Measurements from ENCODE around the gene UBTF. TPM values are rescaled to one million over a fixed set of nuclear protein-coding genes. Genes with fewer than 3 reads are reported as not detected.

Gene UBTF
- polyA plus RNA-seq, 1 donor (not counting 4 experiments of a cell fraction or from before 2014, with no cell fraction given) = 23.0 TPM

DNA sequence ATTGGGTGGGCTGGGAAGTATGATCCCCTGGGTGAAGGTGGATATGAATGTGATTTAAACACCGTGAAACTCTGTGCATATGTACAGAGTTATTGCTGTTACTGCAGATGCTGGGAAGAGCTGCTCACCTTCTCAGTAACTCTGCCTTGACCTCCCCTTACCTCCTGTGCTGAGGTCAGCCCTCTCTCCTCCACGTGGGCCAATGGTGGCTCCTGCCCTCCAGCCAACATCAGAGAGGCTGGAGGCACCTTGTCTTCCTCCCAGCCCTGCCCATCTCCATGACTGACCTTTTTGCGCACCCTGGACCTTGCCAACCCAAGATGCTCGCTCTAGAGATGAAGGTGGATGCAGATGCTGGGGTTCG is 49.4 kb downstream of the UBTF start:
- Histone ChIP-seq H3K4me1 (ENCODE audit: control insufficient read depth, extremely low read depth, insufficient read depth, low read length) (no peaks in the 10 kb centered on the region), H2AFZ (ENCODE audit: control insufficient read depth, low read length) (no peak overlapping the region), H3K36me3 (ENCODE audit: control insufficient read depth in 2 of 2, extremely low read depth in 1 of 2, insufficient read depth in 2 of 2, low read length in 2 of 2) (no peaks in the 10 kb centered on the region), H3K79me2 (ENCODE audit: control insufficient read depth, insufficient read depth, low read length) (no peaks in the 10 kb centered on the region), H3K9me1 (ENCODE audit: control insufficient read depth, extremely low read depth, insufficient read depth, low read length) (no peaks in the 10 kb centered on the region), H3K9ac (ENCODE audit: control insufficient read depth, extremely low read depth, insufficient read depth, low read length) (no peak overlapping the region), H3K9me3 (ENCODE audit: control insufficient read depth, low read depth, low read length) (no peaks in the 10 kb centered on the region), H3K4me2 (ENCODE audit: control insufficient read depth, extremely low read depth, insufficient read depth, low read depth, low read length) (no peak overlapping the region), H3K27me3 (ENCODE audit: control insufficient read depth, extremely low read depth, insufficient read depth, low read length) (no peaks in the 10 kb centered on the region), H4K20me1 (ENCODE audit: control insufficient read depth, extremely low read depth, insufficient read depth, low read length) (no peaks in the 10 kb centered on the region), H3K27ac (ENCODE audit: control insufficient read depth, insufficient read depth, low read length) (no peak overlapping the region), H3K4me3 (ENCODE audit: control insufficient read depth in 2 of 3, extremely low read depth in 1 of 3, insufficient read depth in 2 of 3, low read depth in 1 of 3, low read length in 3 of 3) (no peak overlapping the region)
- TF ChIP-seq, protein P1, sequence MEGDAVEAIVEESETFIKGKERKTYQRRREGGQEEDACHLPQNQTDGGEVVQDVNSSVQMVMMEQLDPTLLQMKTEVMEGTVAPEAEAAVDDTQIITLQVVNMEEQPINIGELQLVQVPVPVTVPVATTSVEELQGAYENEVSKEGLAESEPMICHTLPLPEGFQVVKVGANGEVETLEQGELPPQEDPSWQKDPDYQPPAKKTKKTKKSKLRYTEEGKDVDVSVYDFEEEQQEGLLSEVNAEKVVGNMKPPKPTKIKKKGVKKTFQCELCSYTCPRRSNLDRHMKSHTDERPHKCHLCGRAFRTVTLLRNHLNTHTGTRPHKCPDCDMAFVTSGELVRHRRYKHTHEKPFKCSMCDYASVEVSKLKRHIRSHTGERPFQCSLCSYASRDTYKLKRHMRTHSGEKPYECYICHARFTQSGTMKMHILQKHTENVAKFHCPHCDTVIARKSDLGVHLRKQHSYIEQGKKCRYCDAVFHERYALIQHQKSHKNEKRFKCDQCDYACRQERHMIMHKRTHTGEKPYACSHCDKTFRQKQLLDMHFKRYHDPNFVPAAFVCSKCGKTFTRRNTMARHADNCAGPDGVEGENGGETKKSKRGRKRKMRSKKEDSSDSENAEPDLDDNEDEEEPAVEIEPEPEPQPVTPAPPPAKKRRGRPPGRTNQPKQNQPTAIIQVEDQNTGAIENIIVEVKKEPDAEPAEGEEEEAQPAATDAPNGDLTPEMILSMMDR (optimal IDR thresholded peaks at IDR 0.05 in 1 of 3, IDR thresholded peaks at IDR 0.05 in 1 of 3, conservative IDR thresholded peaks at IDR 0.05 in 1 of 3; ENCODE audit: extremely low read depth in 1 of 3, insufficient read depth in 2 of 3, low read length in 3 of 3) = no peak
- no peak for TF ChIP-seq EZH2 (IDR thresholded peaks at IDR 0.05; ENCODE audit: low read length)
- FAIRE-seq (no peak), DNase-seq (ENCODE audit: low read depth, low spot score) (no peak)
- dilution Hi-C loops (cut with MboI; ENCODE audit: extremely low pct_ligation_motif_present, low sequenced_read_pairs) = no loop called here

- no peak overlapping the region for H2AFZ ChIP-seq (ENCODE audit: control insufficient read depth, low read length)
- no peaks in the 10 kb centered on the region for H3K9me1 ChIP-seq (ENCODE audit: control insufficient read depth, extremely low read depth, insufficient read depth, low read length)
- no peaks in the 10 kb centered on the region for H3K4me1 ChIP-seq (ENCODE audit: control insufficient read depth, extremely low read depth, insufficient read depth, low read length)
- H3K4me3 ChIP-seq (ENCODE audit: control insufficient read depth in 2 of 3, extremely low read depth in 1 of 3, insufficient read depth in 2 of 3, low read depth in 1 of 3, low read length in 3 of 3) = no peak overlapping the region
- H4K20me1 ChIP-seq (ENCODE audit: control insufficient read depth, extremely low read depth, insufficient read depth, low read length) = no peaks in the 10 kb centered on the region
- dilution Hi-C loops (cut with MboI; ENCODE audit: extremely low pct_ligation_motif_present, low sequenced_read_pairs) = no loop called here
- TF ChIP-seq, protein P1 (optimal IDR thresholded peaks at IDR 0.05 in 1 of 3, IDR thresholded peaks at IDR 0.05 in 1 of 3, conservative IDR thresholded peaks at IDR 0.05 in 1 of 3; ENCODE audit: extremely low read depth in 1 of 3, insufficient read depth in 2 of 3, low read length in 3 of 3) = no peak
- no peak for TF ChIP-seq EZH2 (IDR thresholded peaks at IDR 0.05; ENCODE audit: low read length)
- DNase-seq (ENCODE audit: low read depth, low spot score) = no peak
- H3K27me3 ChIP-seq (ENCODE audit: control insufficient read depth, extremely low read depth, insufficient read depth, low read length) = no peaks in the 10 kb centered on the region
- no peaks in the 10 kb centered on the region for H3K79me2 ChIP-seq (ENCODE audit: control insufficient read depth, insufficient read depth, low read length)
- no peaks in the 10 kb centered on the region for H3K36me3 ChIP-seq (ENCODE audit: control insufficient read depth in 2 of 2, extremely low read depth in 1 of 2, insufficient read depth in 2 of 2, low read length in 2 of 2)
- no peak overlapping the region for H3K27ac ChIP-seq (ENCODE audit: control insufficient read depth, insufficient read depth, low read length)
- no peak for FAIRE-seq
- no peak overlapping the region for H3K4me2 ChIP-seq (ENCODE audit: control insufficient read depth, extremely low read depth, insufficient read depth, low read depth, low read length)
- no peaks in the 10 kb centered on the region for H3K9me3 ChIP-seq (ENCODE audit: control insufficient read depth, low read depth, low read length)
- no peak overlapping the region for H3K9ac ChIP-seq (ENCODE audit: control insufficient read depth, extremely low read depth, insufficient read depth, low read length)
Observed at GRCh38 chr17:44167181-44167861, 52.2 kb downstream of the UBTF start.
